CD1c-positive myeloid dendritic cell (primary cell): Measurements from ENCODE around the gene GGNBP2.
"Not testable (repeated sequence)": the region's sequence is repeated elsewhere in the genome, so short reads cannot be mapped to it uniquely, and the experiment has no call there.

Experiments
- DNase-seq: peaks from one replicate; pipeline ENCODE4 v3.0.0-alpha.2; 2016; ENCODE audit errors: extremely low spot score

The GGNBP2 gene, protein sequence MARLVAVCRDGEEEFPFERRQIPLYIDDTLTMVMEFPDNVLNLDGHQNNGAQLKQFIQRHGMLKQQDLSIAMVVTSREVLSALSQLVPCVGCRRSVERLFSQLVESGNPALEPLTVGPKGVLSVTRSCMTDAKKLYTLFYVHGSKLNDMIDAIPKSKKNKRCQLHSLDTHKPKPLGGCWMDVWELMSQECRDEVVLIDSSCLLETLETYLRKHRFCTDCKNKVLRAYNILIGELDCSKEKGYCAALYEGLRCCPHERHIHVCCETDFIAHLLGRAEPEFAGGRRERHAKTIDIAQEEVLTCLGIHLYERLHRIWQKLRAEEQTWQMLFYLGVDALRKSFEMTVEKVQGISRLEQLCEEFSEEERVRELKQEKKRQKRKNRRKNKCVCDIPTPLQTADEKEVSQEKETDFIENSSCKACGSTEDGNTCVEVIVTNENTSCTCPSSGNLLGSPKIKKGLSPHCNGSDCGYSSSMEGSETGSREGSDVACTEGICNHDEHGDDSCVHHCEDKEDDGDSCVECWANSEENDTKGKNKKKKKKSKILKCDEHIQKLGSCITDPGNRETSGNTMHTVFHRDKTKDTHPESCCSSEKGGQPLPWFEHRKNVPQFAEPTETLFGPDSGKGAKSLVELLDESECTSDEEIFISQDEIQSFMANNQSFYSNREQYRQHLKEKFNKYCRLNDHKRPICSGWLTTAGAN

DNA sequence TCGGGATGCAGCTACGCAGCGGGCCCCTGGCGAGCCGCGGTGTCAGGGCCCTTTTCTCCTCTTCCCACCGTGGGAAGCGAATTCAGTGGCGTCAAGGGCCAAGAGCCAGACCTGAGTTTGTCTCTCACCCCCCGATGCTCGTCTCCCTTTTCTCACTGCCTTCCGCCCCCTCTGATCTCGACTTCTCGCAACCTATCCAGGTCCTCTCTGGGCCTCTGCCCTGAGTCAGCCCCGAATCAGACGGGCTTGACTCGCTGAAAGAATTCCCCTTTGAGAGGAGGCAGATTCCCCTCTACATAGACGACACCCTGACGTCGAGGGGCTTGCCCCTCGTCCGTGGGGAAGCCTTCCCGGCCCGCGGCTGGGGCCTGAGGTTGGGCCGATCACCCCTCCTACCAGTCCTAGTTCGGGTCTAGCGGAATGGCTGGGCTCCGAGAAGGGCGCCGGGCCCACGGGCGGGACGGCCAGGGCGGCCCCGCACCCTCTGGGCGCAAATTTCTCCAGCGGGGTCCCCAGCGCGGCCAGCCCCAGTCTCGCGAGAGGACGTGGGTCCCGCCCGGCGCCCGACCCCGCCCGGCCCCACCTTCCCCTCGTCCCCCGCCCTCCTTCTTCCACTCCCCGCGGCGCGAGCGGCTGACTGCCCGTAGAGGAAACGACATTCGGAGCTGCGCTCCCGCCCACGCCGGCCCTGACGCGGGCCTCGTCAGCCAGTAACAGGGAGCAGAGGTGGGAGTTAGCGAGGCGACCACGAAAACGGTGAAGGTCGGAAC lies at the start of gene GGNBP2:
TSS of gene GGNBP2 (plus strand) at position 613 of the 770 bp plus-strand sequence. CDS start 806 bp downstream, outside the sequence.
- peak; percentile 96 for DNase-seq

DNA sequence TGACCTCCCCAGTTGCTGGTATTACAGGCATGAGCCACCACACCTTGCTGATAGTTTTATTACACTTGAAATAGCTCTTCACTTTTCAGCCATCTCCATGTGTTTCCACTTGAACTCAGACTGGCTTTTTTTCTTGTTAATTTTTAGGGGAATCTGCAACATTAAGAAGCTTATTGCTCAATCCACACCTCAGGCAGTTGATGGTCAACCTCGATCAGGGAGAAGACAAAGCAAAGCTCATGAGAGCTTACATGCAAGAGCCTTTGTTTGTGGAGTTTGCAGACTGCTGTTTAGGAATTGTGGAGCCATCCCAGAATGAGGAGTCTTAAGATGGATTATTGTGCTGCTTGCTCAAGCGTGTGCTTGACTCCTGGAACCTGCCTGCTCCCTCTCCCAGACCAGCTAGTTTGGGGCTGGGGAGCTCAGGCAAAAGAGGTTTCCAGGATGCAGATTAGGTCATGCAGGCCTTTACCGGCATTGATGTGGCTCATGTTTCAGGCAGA lies 49.6 kb upstream of the GGNBP2 start:
- DNase-seq, result no peak

GRCh38 chr17:36496018-36496789 lies 48.5 kb upstream of the GGNBP2 start:
- no peak for DNase-seq

- no peak for DNase-seq
Measured at GRCh38 chr17:36498155-36498554, 46.6 kb upstream of the GGNBP2 start.

DNA sequence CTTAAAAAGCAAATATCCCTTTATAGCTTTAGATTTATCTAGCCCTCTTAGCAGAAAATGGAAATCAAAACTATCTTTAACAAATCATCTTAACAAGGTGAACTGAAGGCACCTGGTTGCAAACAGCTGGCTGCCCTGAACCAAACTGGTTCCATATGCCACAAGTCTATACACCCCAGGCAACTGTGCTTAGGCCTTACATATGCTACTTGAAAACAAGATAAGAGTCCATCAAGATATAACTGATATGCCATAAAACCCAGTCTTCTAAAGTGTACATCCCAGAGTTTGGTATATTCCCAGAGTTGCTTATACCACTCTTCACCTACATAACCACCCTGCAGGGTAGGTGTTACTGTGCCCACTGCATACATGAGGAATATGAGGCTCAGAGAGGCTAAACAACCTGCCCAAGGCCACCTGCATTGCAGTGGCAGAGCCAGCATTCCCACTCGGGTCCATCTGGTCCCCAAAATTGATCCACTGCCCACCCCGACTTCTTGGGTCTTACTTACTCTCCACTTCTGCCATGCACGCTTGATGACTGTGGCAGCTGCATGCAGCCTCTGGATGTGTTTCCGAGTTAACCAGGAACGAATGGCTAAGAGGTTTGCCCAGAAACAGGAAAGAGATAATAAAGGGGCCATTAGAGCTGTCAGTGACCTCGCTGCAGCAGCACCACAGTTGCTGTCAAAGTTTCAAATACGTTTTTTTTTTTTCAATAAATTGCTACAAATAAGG lies 46.0 kb upstream of the GGNBP2 start:
- no peak for DNase-seq

- DNase-seq, result no peak
Measured at GRCh38 chr17:36500745-36501225, 43.9 kb upstream of the GGNBP2 start.

GRCh38 chr17:36501351-36501750 lies 43.4 kb upstream of the GGNBP2 start:
- no peak for DNase-seq

- DNase-seq, result no peak
Measured at GRCh38 chr17:36501963-36502362, 42.8 kb upstream of the GGNBP2 start.

- DNase-seq, result no peak
Measured at GRCh38 chr17:36503456-36504155, 41.1 kb upstream of the GGNBP2 start.

- no peak for DNase-seq
Measured at GRCh38 chr17:36504156-36504545, 40.6 kb upstream of the GGNBP2 start.

- DNase-seq, result no peak
Measured at GRCh38 chr17:36505171-36505570, 39.5 kb upstream of the GGNBP2 start.

DNA sequence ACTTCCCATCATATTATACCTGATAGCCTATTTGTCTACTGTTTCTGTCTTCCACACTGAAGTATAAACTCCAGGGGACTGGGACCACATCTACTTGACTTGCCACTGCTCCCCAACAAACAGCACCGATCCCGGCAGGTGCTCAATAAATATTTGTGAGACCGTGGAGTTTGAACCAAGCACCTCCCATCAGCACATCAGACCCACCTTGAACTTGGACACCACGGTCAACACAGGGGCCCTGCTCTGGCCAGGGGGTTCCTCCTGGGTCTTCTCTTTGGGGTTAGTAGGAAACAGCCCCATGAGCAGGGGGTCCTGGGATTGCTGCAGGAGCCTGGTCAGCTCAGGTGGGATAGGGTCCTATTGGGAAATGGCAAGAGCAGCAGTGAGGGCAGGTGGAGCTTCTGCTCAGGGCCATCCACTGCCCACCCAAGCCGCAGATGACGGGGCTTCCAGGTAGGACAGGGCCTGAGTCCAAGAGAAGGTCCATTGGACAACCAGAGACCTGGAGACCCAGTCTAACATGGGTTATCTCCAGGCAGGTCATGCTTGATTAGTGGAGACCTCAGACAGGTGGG lies 38.4 kb upstream of the GGNBP2 start:
- no peak for DNase-seq

GRCh38 chr17:36506831-36507230 lies 37.9 kb upstream of the GGNBP2 start:
- DNase-seq, result no peak

DNA sequence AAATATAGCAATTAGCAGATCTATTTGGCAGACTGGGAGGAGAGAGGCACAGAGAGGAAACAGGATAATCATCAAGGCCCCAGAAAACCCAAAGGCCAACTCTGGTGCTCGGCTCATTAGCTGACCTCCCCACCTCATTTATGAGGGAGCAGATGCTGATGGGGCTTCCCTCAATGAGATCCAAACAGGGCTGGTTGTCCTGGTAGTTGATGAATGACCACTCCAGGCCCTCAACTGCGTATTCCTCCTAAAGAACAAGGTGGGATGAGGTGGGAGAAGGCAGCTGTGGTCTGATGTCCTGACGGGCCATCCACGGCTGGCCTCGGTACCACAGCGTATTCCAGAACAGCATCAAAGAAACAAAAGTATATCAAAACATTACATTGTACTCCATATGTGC lies 37.5 kb upstream of the GGNBP2 start:
- DNase-seq, result no peak

DNA sequence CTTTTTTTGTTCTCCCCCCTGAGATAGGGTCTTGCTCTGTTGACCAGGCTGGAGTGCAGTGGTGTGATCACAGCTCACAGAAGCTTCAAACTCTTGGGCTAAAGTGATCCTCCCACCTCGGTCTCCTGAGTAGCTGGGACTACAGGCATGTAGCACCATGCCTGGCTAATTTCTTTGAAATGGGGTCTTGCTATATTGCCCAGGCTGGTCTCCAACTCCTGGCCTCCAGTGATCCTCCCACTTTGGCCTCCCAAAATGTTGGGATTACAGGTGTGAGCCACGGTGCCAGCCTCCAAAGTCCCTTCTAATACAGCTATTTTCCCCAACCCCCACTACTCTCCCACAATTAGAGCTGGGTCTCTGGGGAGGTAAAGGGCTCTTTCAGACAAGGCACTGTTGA lies 36.3 kb upstream of the GGNBP2 start:
- not testable (repeated sequence) for DNase-seq

DNA sequence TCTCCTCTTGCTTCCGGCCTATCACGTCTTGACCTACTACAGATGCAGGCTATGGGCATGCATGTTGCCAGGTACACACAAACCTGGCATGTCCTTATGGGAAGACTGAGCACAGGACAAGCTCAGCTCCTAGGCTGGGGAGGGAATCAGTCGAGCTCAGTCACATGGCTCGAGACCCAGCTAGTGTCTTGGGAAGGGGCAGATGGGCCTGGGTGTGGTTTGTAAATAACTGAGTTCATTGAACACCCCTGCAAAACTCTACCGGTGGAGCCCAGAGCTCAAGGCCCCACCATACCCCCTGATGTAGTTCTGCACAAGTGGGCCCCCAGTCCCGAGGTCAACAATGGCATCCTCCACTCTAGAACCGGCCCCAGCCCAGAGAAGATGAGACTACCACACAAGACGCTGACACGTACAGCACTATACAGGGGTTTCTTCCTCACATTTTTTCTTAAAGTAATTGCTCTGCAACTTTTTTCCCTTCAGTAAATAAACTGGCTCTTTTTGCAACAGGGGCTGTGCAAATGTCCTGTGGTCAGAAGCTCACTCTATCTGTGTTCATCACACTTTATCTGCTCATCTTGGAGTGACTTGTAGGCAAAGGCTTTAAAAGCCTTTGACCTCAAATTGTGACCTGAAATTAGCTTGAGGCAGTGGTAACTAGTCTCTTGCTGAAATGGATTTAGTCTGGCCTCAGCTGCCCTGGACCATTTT lies 35.3 kb upstream of the GGNBP2 start:
- DNase-seq, result no peak

- no peak for DNase-seq
Measured at GRCh38 chr17:36510636-36511035, 34.1 kb upstream of the GGNBP2 start.

DNA sequence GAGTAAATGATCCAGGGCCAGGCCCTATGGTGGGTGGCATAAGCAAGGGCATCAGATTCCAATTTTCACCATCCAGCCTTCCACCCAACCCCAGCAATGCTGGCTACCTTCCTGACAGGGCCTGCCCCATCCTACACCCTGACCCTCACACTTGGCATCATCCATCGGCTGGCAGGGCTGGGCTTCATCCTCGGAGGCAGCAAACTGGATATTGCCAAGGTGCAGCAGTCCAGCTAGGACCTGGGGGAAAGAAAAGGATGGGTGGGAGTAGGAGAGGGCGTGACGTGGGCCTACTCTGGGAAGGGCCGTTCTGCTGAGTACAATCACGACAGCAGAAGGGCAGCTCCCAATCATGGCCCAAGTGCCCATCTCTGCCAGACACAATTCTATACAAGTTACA lies 33.5 kb upstream of the GGNBP2 start:
- no peak for DNase-seq

- DNase-seq, result no peak
Measured at GRCh38 chr17:36512641-36513040, 32.1 kb upstream of the GGNBP2 start.
